ENCODE measurements around the gene MARS1.
"Not testable (repeated sequence)": the region's sequence is repeated elsewhere in the genome, so short reads cannot be mapped to it uniquely, and the experiment has no call there.

The MARS1 gene

GRCh38 chr12:57487597-57488401, at the start of gene MARS1:
Gene MARS1 (plus strand): TSS chr12:57488068. CDS start chr12:57488091, 23 bp downstream.
- in situ Hi-C loops (cut with HindIII; ENCODE audit: low sequenced_read_pairs) = no loop called here

- in situ Hi-C loops (cut with HindIII; ENCODE audit: low sequenced_read_pairs) = no loop called here
These were observed 49.5 kb upstream of the MARS1 start for GRCh38 chr12:57438400-57438799.

GRCh38 chr12:57439762-57440266, 48.1 kb upstream of the MARS1 start:
- in situ Hi-C loops (cut with HindIII; ENCODE audit: low sequenced_read_pairs) = no loop called here

GRCh38 chr12:57441393-57441792, 46.5 kb upstream of the MARS1 start:
- in situ Hi-C loops (cut with HindIII; ENCODE audit: low sequenced_read_pairs) = not testable (repeated sequence)

- in situ Hi-C loops (cut with HindIII; ENCODE audit: low sequenced_read_pairs) = no loop called here
These were observed 45.9 kb upstream of the MARS1 start for GRCh38 chr12:57441846-57442427.

GRCh38 chr12:57444337-57444736, 43.5 kb upstream of the MARS1 start:
- in situ Hi-C loops (cut with HindIII; ENCODE audit: low sequenced_read_pairs) = not testable (repeated sequence)

DNA sequence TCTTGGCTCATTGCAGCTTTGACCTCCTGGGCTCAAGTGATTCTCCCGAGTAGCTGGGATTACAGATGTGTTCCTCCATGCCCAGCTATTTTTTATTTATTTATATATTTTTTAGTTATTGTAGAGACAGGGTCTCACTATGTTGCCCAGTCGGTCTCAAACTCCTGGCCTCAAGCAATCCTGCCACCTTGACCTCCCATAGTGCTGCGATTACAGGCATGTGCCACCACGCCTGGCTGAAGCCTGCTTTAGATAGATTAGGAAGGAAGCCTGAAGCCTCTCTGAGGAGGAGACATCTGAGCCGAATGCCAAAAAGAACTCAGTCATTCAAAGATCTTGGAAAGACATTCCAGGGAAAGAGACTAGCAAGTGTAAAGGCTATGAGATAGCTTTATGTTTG, 43.1 kb upstream of the MARS1 start:
- in situ Hi-C loops (cut with HindIII; ENCODE audit: low sequenced_read_pairs) = no loop called here

DNA sequence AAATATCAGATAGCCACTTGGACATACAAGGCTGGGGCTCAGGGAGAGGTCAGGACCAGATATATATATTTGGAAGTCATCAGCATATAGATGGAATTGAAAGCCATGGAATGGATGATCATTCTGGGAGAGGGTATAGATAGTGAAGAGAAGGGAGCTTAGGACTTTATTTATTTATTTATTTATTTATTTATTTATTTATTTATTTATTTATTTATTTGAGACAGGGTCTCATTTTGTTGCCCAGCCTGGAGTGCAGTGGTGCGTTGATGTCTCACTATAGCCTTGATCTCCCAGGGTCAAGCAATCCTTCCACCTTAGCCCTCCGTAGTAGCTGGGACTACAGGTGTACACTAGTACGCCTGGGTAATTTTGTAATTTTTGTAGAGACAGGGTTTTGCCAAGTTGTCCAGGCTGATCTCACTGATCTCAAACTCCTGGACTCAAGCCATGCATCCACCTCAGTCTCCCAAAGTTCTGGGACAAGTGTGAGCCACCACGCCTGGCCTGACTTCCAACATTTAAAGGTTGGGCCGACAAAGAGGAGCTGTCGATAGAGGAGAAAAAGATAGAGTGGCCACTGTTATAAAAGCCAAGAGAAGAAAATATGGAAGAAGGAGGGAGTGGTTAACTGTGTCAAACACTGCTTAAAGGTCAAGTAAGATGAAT, 41.4 kb upstream of the MARS1 start:
- in situ Hi-C loops (cut with HindIII; ENCODE audit: low sequenced_read_pairs) = no loop called here

GRCh38 chr12:57448669-57449068, 39.2 kb upstream of the MARS1 start:
- in situ Hi-C loops (cut with HindIII; ENCODE audit: low sequenced_read_pairs) = no loop called here

GRCh38 chr12:57449375-57449774, 38.5 kb upstream of the MARS1 start:
- in situ Hi-C loops (cut with HindIII; ENCODE audit: low sequenced_read_pairs) = no loop called here

- in situ Hi-C loops (cut with HindIII; ENCODE audit: low sequenced_read_pairs) = no loop called here
These were observed 37.8 kb upstream of the MARS1 start for GRCh38 chr12:57450057-57450456.

GRCh38 chr12:57451233-57451778, 36.6 kb upstream of the MARS1 start:
- in situ Hi-C loops (cut with HindIII; ENCODE audit: low sequenced_read_pairs) = no loop called here

DNA sequence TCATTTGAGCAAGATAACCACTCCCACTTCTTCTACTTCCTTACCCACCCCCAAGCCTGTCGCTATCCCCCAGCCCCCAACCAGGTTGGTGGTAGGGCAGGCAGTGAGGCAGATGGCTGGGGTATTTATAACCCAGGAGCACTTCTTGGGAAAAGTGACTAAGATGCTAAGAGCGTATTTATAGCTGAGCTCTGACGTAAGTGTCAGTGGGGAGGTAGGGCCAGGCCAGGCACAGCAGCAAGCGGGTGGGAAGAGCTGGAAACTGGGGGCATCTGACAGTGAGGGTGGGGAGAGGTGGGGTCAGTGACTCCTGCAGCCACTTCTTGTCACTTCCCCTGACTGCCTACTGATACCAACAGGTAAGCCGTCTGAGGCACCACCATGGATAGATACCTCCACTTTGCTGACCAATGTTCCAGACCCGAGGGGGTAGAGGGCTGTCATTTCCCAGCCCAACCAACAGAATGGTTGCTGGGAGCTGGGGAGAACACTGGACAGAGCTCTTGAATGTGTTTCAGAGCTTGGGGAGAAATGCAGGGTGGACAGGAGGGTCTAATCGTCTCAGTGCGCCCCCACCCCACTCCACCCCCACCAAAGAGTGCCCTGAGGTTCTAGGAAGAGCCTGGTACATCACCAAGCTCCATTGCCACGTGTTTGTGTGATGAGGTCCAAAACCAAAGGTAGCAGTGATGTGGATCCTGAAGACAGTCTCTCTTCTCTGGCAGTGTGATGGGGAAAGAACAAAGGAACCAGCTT, 35.5 kb upstream of the MARS1 start:
- in situ Hi-C loops (cut with HindIII; ENCODE audit: low sequenced_read_pairs) = no loop called here

DNA sequence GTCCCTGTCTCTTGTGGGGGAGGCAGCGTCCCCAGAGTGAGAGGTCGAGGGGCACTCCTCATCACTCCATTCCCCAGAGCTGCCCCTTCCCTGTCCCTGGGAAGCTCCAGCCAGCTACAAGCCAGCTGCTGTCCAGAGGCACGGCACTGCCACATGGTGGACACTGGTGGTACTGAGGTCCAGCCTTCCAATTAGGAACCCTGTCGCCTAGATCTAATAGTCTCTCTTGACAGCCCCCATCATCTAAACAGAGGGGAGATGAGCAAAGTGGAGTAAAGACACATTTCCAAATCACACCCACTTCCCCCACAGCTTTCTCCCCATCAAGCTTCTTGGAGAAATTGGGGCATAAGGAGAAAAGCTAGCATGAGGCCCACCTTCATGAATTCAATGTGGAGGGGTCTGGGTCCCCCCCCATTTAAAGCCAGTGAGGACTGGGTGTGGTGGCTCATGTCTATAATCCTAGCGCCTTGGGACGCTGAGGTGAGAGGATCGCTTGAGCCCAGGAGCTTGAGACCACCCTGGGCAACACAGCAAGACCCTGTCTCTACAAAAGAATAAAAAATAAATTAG, 34.8 kb upstream of the MARS1 start:
- in situ Hi-C loops (cut with HindIII; ENCODE audit: low sequenced_read_pairs) = no loop called here

GRCh38 chr12:57454213-57454565, 33.7 kb upstream of the MARS1 start:
- in situ Hi-C loops (cut with HindIII; ENCODE audit: low sequenced_read_pairs) = no loop called here

- in situ Hi-C loops (cut with HindIII; ENCODE audit: low sequenced_read_pairs) = no loop called here
These were observed 33.1 kb upstream of the MARS1 start, which contains the start of gene INHBE for GRCh38 chr12:57454566-57455373. Gene INHBE (plus strand): TSS chr12:57455307. CDS start chr12:57455537, 230 bp downstream.

DNA sequence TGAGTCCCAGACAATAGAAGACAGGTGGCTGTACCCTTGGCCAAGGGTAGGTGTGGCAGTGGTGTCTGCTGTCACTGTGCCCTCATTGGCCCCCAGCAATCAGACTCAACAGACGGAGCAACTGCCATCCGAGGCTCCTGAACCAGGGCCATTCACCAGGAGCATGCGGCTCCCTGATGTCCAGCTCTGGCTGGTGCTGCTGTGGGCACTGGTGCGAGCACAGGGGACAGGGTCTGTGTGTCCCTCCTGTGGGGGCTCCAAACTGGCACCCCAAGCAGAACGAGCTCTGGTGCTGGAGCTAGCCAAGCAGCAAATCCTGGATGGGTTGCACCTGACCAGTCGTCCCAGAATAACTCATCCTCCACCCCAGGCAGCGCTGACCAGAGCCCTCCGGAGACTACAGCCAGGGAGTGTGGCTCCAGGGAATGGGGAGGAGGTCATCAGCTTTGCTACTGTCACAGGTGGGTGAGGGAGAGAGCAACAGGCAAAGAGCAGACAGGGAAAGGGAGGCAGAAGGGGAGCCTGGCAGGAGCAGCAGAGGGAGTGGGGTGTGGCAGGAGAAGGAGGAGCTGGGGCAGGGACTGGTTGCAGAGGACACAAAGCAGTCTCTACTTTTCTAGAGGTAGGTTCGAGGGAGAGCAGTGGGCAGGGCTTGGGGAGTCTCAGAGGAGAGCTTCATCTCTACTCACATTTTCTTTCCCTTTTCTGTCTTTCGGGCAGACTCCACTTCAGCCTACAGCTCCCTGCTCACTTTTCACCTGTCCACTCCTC, 32.3 kb upstream of the MARS1 start:
- in situ Hi-C loops (cut with HindIII; ENCODE audit: low sequenced_read_pairs) = no loop called here

- in situ Hi-C loops (cut with HindIII; ENCODE audit: low sequenced_read_pairs) = no loop called here
These were observed 31.6 kb upstream of the MARS1 start for GRCh38 chr12:57456145-57456700.
